HG02642 (cell line): ENCODE measurements around the gene DENND4B.

Experiments
- ATAC-seq: cut with Tn5 transposase; IDR thresholded peaks from one replicate; pipeline ENCODE4 v1.9.1; 2021; ENCODE audit warnings: mild to moderate bottlenecking; ENCODE audit not compliant: unreplicated experiment, poor library complexity

Gene DENND4B

GRCh38 chr1:153953859-153954365 lies 7.4 kb upstream of the DENND4B start:
- ATAC-seq: no peak

GRCh38 chr1:153951801-153952200 lies 5.3 kb upstream of the DENND4B start:
- no peak for ATAC-seq

GRCh38 chr1:153951183-153951582 lies 4.7 kb upstream of the DENND4B start:
- no peak for ATAC-seq

- peak; percentile 74 for ATAC-seq
Measured at GRCh38 chr1:153945795-153946621, 510 bp downstream of the DENND4B start.

- ATAC-seq: no peak
Measured at GRCh38 chr1:153945131-153945794, 1.3 kb downstream of the DENND4B start.

GRCh38 chr1:153944827-153945117 lies 1.7 kb downstream of the DENND4B start:
- ATAC-seq: no peak

GRCh38 chr1:153944005-153944826 lies 2.3 kb downstream of the DENND4B start:
- no peak for ATAC-seq

- ATAC-seq: no peak
Measured at GRCh38 chr1:153942766-153943549, 3.6 kb downstream of the DENND4B start.

- no peak for ATAC-seq
Measured at GRCh38 chr1:153941826-153942725, 4.4 kb downstream of the DENND4B start.

- ATAC-seq: no peak
Measured at GRCh38 chr1:153940756-153941155, 5.8 kb downstream of the DENND4B start.

GRCh38 chr1:153939476-153939875 lies 7.0 kb downstream of the DENND4B start:
- no peak for ATAC-seq

- ATAC-seq: no peak
Measured at GRCh38 chr1:153938996-153939395, 7.5 kb downstream of the DENND4B start.

GRCh38 chr1:153937331-153937730 lies 9.2 kb downstream of the DENND4B start:
- no peak for ATAC-seq

- ATAC-seq: no peak
Measured at GRCh38 chr1:153936011-153936802, 10.3 kb downstream of the DENND4B start.

- no peak for ATAC-seq
Measured at GRCh38 chr1:153934746-153935145, 11.8 kb downstream of the DENND4B start.

GRCh38 chr1:153933955-153934354 lies 12.6 kb downstream of the DENND4B start:
- ATAC-seq: no peak

- no peak for ATAC-seq
Measured at GRCh38 chr1:153933430-153933829, 13.1 kb downstream of the DENND4B start.
